ENCODE results near the gene TFAP2E.

DNA sequence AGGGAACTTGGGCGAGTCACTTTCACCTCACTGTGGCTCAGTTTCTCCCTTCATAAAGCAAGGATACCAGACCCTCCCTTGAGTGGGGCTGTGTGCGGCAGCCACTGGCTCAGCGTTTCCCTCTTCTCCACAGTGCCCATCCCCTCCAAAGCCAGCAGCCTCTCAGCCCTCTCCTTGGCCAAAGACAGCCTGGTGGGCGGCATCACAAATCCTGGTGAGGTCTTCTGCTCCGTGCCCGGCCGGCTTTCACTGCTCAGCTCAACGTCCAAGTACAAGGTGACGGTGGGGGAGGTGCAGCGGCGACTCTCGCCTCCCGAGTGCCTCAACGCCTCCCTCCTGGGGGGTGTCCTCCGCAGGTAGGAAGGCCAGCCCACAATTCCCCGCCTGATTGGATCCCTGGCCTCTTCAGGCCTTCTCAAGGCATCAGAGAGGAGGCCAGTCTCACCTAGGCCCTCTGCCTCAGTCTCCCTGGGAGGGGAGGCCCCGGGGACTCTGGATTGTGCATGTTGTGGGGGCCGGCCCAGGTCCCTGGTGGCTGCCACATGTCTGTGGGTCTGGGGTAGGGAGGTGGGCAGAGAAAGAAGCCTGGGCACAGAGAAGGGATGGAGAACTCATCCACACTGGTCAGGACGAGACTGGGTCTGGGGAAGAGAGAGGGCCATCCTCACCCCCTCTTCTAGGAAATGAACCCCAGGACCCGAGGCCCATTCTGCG lies 15.2 kb downstream of the TFAP2E start:
- TF ChIP-seq, protein P1, sequence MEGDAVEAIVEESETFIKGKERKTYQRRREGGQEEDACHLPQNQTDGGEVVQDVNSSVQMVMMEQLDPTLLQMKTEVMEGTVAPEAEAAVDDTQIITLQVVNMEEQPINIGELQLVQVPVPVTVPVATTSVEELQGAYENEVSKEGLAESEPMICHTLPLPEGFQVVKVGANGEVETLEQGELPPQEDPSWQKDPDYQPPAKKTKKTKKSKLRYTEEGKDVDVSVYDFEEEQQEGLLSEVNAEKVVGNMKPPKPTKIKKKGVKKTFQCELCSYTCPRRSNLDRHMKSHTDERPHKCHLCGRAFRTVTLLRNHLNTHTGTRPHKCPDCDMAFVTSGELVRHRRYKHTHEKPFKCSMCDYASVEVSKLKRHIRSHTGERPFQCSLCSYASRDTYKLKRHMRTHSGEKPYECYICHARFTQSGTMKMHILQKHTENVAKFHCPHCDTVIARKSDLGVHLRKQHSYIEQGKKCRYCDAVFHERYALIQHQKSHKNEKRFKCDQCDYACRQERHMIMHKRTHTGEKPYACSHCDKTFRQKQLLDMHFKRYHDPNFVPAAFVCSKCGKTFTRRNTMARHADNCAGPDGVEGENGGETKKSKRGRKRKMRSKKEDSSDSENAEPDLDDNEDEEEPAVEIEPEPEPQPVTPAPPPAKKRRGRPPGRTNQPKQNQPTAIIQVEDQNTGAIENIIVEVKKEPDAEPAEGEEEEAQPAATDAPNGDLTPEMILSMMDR (IDR thresholded peaks at IDR 0.05) = no peak
- no peak for TF ChIP-seq POLR2A (IDR thresholded peaks at IDR 0.05)

Measured in vagina (tissue), 2 donors.